ENCODE results near the gene TLL1.

GRCh38 chr4:166045457-166045856 lies 172.4 kb downstream of the TLL1 start:
- no peak for TF ChIP-seq ATF3 (IDR thresholded peaks at IDR 0.05)
- TF ChIP-seq CTCF (IDR thresholded peaks at IDR 0.05; ENCODE audit: low read depth, low read length, missing input control) = no peak
- TF ChIP-seq GABPA (IDR thresholded peaks at IDR 0.05 in 1 of 2, conservative IDR thresholded peaks at IDR 0.05 in 1 of 2) = no peak
- no peak for TF ChIP-seq ZBTB33 (IDR thresholded peaks at IDR 0.05)
- TF ChIP-seq RXRA (IDR thresholded peaks at IDR 0.05) = no peak
- no peak for TF ChIP-seq YY1 (IDR thresholded peaks at IDR 0.05)
- TF ChIP-seq RAD21 (IDR thresholded peaks at IDR 0.05) = no peak
- no peak for TF ChIP-seq HNF4G (IDR thresholded peaks at IDR 0.05)
